T-helper 2 cell (primary cell): ENCODE measurements around the gene C17orf67.

Experiments
- DNase-seq, 5 experiments: peaks; one replicate each; pipeline versions ENCODE4 v3.0.0 to v3.0.0-alpha.2; 2012 to 2022
- total RNA-seq, 2 donors: gene quantifications; one replicate each; lab custom pipeline; 2026; lab: John Stamatoyannopoulos, UW

C17orf67 gene
- total RNA-seq, result 7.5 to 7.6 reads per million in 2 donors

- peak; percentile 96 to 100 (median 98) for DNase-seq
Observed at GRCh38 chr17:56833809-56834379, at the start of gene C17orf67, which contains the start of gene DGKE. TSS of gene C17orf67 (minus strand) at chr17:56833920. CDS start at chr17:56815810, 18,110 bp downstream. TSS of gene DGKE (plus strand) at chr17:56834151. CDS start at chr17:56834796, 645 bp downstream.

- DNase-seq, result no peak
Observed at GRCh38 chr17:56881685-56882295, 48.1 kb upstream of the C17orf67 start.

GRCh38 chr17:56880571-56880970 lies 46.9 kb upstream of the C17orf67 start:
- DNase-seq, result no peak

- no peak for DNase-seq
Observed at GRCh38 chr17:56880133-56880532, 46.4 kb upstream of the C17orf67 start.

GRCh38 chr17:56879280-56879679 lies 45.6 kb upstream of the C17orf67 start:
- no peak for DNase-seq

GRCh38 chr17:56876766-56877179 lies 43.1 kb upstream of the C17orf67 start:
- no peak for DNase-seq

GRCh38 chr17:56870081-56870651 lies 36.4 kb upstream of the C17orf67 start:
- peak in 1 of 5 experiments; percentile 49 for DNase-seq

GRCh38 chr17:56868716-56869115 lies 35.0 kb upstream of the C17orf67 start:
- DNase-seq, result no peak

- DNase-seq, result no peak
Observed at GRCh38 chr17:56867948-56868376, 34.2 kb upstream of the C17orf67 start.

GRCh38 chr17:56866496-56866895 lies 32.8 kb upstream of the C17orf67 start:
- peak in 1 of 5 experiments; percentile 8 for DNase-seq

GRCh38 chr17:56866076-56866475 lies 32.4 kb upstream of the C17orf67 start:
- no peak for DNase-seq

- no peak for DNase-seq
Observed at GRCh38 chr17:56863974-56864373, 30.3 kb upstream of the C17orf67 start.

GRCh38 chr17:56861899-56862298 lies 28.2 kb upstream of the C17orf67 start:
- no peak for DNase-seq

GRCh38 chr17:56851008-56851407 lies 17.3 kb upstream of the C17orf67 start:
- no peak for DNase-seq

- no peak for DNase-seq
Observed at GRCh38 chr17:56850591-56850990, 16.9 kb upstream of the C17orf67 start.

- no peak for DNase-seq
Observed at GRCh38 chr17:56849131-56849530, 15.4 kb upstream of the C17orf67 start.

GRCh38 chr17:56847106-56847505 lies 13.4 kb upstream of the C17orf67 start:
- no peak for DNase-seq

- no peak for DNase-seq
Observed at GRCh38 chr17:56845934-56846333, 12.2 kb upstream of the C17orf67 start.

GRCh38 chr17:56842577-56842976 lies 8.9 kb upstream of the C17orf67 start:
- no peak for DNase-seq

- DNase-seq, result peak in 1 of 5 experiments; percentile 19
Observed at GRCh38 chr17:56838687-56839086, 5.0 kb upstream of the C17orf67 start.

- no peak for DNase-seq
Observed at GRCh38 chr17:56835264-56835585, 1.5 kb upstream of the C17orf67 start.

- peak; percentile 41 to 86 (median 62) for DNase-seq
Observed at GRCh38 chr17:56834380-56835263, 902 bp upstream of the C17orf67 start.
